RWPE1 (cell line): ENCODE results near the gene PSMD1.

Experiments
- CTCF ChIA-PET: fragments of 350-600 bp; sonication (Branson Sonifier 250); formaldehyde crosslinking; extraction: SDS; loops from one replicate; lab custom pipeline; 2021; lab: Yijun Ruan, JAX
- POLR2A ChIA-PET: fragments of 400-600 bp; formaldehyde crosslinking; extraction: SDS; loops from one replicate; lab custom pipeline; 2020; ENCODE audit warnings: antibody characterized with exemption; ENCODE audit not compliant: low non-redundant PET; lab: Yijun Ruan, JAX
- DNase-seq: peaks from one replicate; pipeline ENCODE4 v3.0.0; 2012; ENCODE audit warnings: low spot score
- H3K27ac ChIP-seq: fragments of 450-650 bp; 2 replicates; pipeline ENCODE4 v1.5.1; 2017
- TF ChIP-seq, protein P1 (sequence below): fragments of 450-650 bp; conservative IDR thresholded peaks from 2 replicates; pipeline ENCODE4 v1.5.1; 2017; ENCODE audit warnings: low read depth, mild to moderate bottlenecking

PSMD1 gene

GRCh38 chr2:231046916-231047273 is 9.8 kb upstream of the PSMD1 start:
- POLR2A ChIA-PET = no interaction called here
- H3K27ac ChIP-seq = no peak overlapping the region
- CTCF ChIA-PET = no interaction called here
- no peak for DNase-seq
- TF ChIP-seq, protein P1, sequence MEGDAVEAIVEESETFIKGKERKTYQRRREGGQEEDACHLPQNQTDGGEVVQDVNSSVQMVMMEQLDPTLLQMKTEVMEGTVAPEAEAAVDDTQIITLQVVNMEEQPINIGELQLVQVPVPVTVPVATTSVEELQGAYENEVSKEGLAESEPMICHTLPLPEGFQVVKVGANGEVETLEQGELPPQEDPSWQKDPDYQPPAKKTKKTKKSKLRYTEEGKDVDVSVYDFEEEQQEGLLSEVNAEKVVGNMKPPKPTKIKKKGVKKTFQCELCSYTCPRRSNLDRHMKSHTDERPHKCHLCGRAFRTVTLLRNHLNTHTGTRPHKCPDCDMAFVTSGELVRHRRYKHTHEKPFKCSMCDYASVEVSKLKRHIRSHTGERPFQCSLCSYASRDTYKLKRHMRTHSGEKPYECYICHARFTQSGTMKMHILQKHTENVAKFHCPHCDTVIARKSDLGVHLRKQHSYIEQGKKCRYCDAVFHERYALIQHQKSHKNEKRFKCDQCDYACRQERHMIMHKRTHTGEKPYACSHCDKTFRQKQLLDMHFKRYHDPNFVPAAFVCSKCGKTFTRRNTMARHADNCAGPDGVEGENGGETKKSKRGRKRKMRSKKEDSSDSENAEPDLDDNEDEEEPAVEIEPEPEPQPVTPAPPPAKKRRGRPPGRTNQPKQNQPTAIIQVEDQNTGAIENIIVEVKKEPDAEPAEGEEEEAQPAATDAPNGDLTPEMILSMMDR = no peak

DNA sequence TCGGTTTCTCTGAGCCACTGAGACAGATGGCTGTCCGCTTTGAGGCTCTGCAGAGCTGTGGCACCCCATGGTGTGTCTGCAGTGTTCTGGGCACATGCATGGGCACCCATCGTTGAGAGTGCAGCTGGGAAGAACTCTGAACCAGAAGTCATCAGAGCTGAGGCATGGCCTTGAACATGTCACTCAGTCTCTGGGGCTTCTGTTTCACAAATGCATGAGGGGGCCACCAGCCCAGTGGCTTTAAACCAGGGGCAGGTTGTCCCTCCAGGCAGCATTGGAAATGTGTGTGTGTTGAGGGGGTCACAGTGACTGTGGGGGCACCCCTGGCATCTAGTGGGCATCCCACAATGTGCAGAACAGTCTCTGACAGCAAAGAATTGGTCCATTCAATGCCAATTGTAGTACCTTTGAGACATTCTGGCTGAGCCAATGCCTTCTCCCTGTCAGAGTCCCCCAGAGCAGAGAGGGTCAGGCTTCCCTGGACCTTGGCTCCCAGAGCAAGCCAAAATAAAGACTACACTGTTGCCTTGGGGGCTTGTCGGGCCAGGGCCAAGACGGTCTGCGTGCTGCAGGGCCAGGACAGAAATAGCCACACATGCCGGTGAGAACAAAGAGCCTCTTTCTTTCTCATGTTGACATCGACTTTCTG is 9.3 kb upstream of the PSMD1 start:
- POLR2A ChIA-PET = no interaction called here
- CTCF ChIA-PET = no interaction called here
- no peak overlapping the region for H3K27ac ChIP-seq
- TF ChIP-seq, protein P1 = no peak
- DNase-seq = no peak

DNA sequence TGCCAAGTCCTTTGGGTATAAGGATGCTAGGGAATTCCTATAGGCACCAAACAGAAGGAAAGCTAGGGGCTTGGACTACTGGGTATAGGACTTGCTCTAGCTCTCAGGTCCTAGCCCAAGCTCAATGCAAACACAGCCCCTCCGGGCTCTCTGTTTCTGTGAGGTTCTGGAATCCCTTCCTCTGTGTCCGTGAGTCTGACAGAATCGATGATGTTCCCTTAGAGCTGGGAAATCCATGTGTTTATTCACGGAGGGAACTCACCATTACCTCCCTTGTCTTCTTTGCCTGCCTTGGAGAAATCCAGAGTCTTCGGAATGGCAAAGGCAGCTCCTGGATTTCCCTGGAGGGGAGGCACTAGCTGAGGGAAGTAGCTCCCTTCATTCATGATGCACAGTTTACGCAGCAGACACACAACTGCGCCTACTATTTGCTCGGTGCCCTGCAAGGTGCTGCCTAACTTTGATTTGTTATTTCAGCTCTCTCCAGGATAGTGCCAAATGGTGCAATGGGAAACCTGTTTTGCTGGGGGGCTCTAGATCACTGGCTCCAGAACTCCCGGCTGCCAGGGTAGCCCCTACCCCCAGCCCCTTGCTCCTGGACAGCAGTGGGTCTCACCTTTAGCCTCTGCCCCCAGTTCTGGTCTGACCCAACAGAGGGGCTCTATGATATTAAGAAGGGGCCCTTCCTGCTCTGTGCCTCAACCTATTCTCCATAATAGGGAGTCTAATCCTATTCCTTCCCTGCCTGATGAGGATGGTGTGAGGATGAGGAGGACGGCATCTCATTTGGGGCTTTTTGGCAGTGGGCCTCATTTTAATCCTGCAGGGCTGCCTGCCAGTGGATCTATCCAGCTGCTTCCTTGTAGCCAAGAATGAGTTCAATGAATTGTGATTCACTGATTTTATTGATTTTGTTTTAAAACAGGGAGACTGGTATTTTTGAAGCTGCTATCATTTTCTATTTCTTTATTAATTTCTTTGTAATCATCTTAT is 8.4 kb upstream of the PSMD1 start:
- no peak for DNase-seq
- ChIA-PET POLR2A (no interaction called here), CTCF (no interaction called here)
- TF ChIP-seq, protein P1 = no peak
- no peak overlapping the region for H3K27ac ChIP-seq

DNA sequence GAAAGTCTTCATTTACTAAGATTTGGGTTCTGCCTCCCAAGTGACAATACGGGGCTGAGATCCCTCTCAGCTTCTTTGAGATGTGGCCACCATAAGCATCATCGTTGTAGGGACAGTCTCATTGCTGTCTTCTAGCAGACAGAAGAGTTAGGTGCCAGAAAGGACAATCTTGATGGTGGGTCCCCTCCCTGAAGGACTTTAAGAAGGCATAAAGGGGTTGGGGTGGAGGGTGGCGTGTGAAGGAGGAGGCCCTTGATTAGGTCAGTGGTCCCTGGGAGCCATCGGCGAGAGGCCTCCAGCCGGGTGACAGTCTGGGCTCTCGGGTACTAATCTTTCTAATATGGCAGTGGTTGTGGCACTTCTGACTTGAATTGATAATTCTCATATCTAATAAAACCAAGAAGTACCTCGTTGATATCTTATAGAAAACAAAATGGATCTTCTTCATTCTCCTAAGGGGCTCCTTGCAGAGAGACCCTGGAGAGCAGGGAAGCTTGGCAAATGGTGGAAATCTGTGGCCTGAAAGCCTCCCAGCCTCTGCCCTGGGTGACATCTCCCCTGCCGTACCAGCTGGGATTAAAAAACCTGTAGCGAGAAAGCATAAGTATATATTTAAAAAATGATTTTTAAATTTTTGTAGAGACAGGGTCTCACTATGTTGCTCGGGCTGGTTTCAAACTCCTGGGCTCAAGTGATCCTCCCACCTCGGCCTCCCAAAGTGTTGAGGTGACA is 7.2 kb upstream of the PSMD1 start:
- ChIA-PET POLR2A (no interaction called here), CTCF (interaction anchor here (0.6 kb wide), 1 partner anchor 198 kb away, joined by 3 read pairs; no protein-coding TSS in a partner anchor)
- no peak overlapping the region for H3K27ac ChIP-seq
- no peak for DNase-seq
- TF ChIP-seq, protein P1 = no peak

DNA sequence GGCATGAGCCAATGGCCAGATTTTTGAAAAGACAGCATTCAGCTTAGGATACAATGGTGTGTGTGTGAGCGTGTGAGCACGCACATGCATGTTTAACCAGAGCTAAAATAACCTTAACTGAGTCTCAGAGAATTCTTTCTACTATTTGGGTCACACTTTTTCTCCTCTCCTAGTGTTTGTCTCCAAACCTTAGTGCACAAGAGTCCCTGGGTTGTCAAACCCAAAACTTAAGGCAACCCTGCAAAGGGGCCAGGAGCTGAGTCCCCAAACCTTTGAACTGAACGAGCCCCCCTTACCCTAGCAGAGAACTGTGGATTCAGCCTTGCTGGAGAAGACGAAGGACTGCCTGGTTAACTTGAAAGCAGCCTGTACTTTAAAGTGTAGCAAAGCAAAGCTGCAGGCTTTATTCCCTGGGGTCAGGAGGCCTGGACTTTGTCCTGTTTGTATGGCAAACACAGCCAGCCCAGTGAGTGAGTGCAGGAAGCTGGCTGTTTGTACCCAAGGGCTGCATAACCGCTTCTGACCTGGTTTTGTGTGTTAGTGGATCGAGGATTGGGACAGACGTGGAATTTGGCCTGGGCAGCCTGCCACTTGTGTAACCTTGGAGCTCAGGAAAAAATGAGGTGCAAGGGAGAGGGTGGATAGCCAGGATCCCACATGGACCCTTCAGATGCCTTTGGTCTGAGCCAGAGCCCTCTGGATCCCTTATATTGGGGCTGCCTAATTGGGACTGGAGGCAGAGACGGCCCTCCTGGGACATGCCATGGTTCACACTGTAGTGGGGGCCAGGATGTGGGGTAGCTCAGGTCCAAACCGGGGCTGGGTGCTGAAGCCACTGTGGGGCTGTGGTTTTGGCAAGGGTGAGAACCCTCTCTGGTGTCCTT is 6.4 kb upstream of the PSMD1 start:
- POLR2A ChIA-PET = no interaction called here
- CTCF ChIA-PET = interaction anchor here (0.6 kb wide), 3 partner anchors 49 to 199 kb away, joined by 3 to 8 read pairs (median 3); no protein-coding TSS in a partner anchor
- no peak overlapping the region for H3K27ac ChIP-seq
- TF ChIP-seq, protein P1 = no peak
- DNase-seq = no peak
